H9 (cell line): Measurements from ENCODE around the gene IMMP2L. TPM values are rescaled to one million over a fixed set of nuclear protein-coding genes. Genes with fewer than 3 reads are reported as not detected.

Experiments
- DNase-seq: peaks from one replicate; pipeline ENCODE4 v3.0.0-alpha.2; 2017
- H2AFZ ChIP-seq: one replicate; pipeline ENCODE4 v1.6.1; 2013; ENCODE audit warnings: mild to moderate bottlenecking, low read length, control low read depth, moderate library complexity
- H2AK5ac ChIP-seq: 2 replicates; pipeline ENCODE4 v1.6.1; 2013; ENCODE audit warnings: low read length, control low read depth, mixed read lengths; ENCODE audit not compliant: insufficient read length
- H2BK120ac ChIP-seq: one replicate; pipeline ENCODE4 v1.6.1; 2013; ENCODE audit warnings: low read depth, mild to moderate bottlenecking, low read length, control low read depth, inconsistent platforms; ENCODE audit not compliant: poor library complexity, severe bottlenecking
- H2BK12ac ChIP-seq: 2 replicates; pipeline ENCODE4 v1.6.1; 2013; ENCODE audit warnings: low read length, control low read depth, mixed read lengths, low read depth; ENCODE audit not compliant: insufficient read length
- H2BK15ac ChIP-seq: 2 replicates; pipeline ENCODE4 v1.6.1; 2013; ENCODE audit warnings: low read depth, low read length, control low read depth
- H2BK20ac ChIP-seq: one replicate; pipeline ENCODE4 v1.6.1; 2013; ENCODE audit warnings: low read depth, mild to moderate bottlenecking, low read length, control low read depth, inconsistent platforms; ENCODE audit not compliant: poor library complexity, severe bottlenecking
- H2BK5ac ChIP-seq: 2 replicates; pipeline ENCODE4 v1.6.1; 2013; ENCODE audit warnings: low read length, control low read depth, mixed read lengths; ENCODE audit not compliant: insufficient read length
- H3K14ac ChIP-seq: 2 replicates; pipeline ENCODE4 v1.6.1; 2013; ENCODE audit warnings: low read length, control low read depth; ENCODE audit not compliant: insufficient read depth
- H3K18ac ChIP-seq: 2 replicates; pipeline ENCODE4 v1.6.1; 2013; ENCODE audit warnings: low read depth, mild to moderate bottlenecking, mixed read lengths, low read length, control low read depth; ENCODE audit not compliant: insufficient read length
- H3K23ac ChIP-seq: 2 replicates; pipeline ENCODE4 v1.6.1; 2013; ENCODE audit warnings: low read length, control low read depth, mixed read lengths, low read depth; ENCODE audit not compliant: insufficient read length
- H3K23me2 ChIP-seq: 2 replicates; pipeline ENCODE4 v1.6.1; 2013; ENCODE audit warnings: low read depth, mild to moderate bottlenecking, mixed read lengths, low read length, control low read depth; ENCODE audit not compliant: insufficient read length, poor library complexity, severe bottlenecking
- H3K27ac ChIP-seq: 2 replicates; pipeline ENCODE4 v1.5.1; 2013; ENCODE audit warnings: low read length, control low read depth, mixed read lengths, low read depth; ENCODE audit not compliant: insufficient read length
- H3K27me3 ChIP-seq: 2 replicates; pipeline ENCODE4 v1.6.1; 2013; ENCODE audit warnings: low read length, control low read depth, inconsistent platforms; ENCODE audit not compliant: insufficient read depth
- H3K4ac ChIP-seq: 2 replicates; pipeline ENCODE4 v1.6.1; 2013; ENCODE audit warnings: low read depth, mild to moderate bottlenecking, control low read depth, inconsistent platforms, low read length, moderate library complexity
- H3K4me1 ChIP-seq: 2 replicates; pipeline ENCODE4 v1.6.1; 2013; ENCODE audit warnings: low read length, control low read depth, inconsistent platforms; ENCODE audit not compliant: insufficient read depth
- H3K4me2 ChIP-seq: 2 replicates; pipeline ENCODE4 v1.6.1; 2013; ENCODE audit warnings: low read length, control low read depth, mixed read lengths; ENCODE audit not compliant: insufficient read length, insufficient read depth
- H3K56ac ChIP-seq: 2 replicates; pipeline ENCODE4 v1.6.1; 2013; ENCODE audit warnings: low read depth, mild to moderate bottlenecking, mixed read lengths, low read length, control low read depth; ENCODE audit not compliant: insufficient read length
- H3K79me1 ChIP-seq: 2 replicates; pipeline ENCODE4 v1.6.1; 2013; ENCODE audit warnings: low read depth, mild to moderate bottlenecking, moderate library complexity, low read length, control low read depth, inconsistent platforms; ENCODE audit not compliant: insufficient read depth, poor library complexity, severe bottlenecking
- H3K79me2 ChIP-seq: 2 replicates; pipeline ENCODE4 v1.6.1; 2013; ENCODE audit warnings: low read length, control low read depth, inconsistent platforms; ENCODE audit not compliant: insufficient read depth
- H3K9ac ChIP-seq: 2 replicates; pipeline ENCODE4 v1.6.1; 2013; ENCODE audit warnings: low read length, control low read depth, mixed read lengths; ENCODE audit not compliant: insufficient read length; ENCODE audit errors: extremely low read depth
- H3K9me3 ChIP-seq: one replicate; pipeline ENCODE4 v1.6.1; 2013; ENCODE audit warnings: low read depth, low read length, inconsistent platforms; ENCODE audit not compliant: control insufficient read depth
- H3T11ph ChIP-seq: one replicate; pipeline ENCODE4 v1.6.1; 2013; ENCODE audit warnings: mild to moderate bottlenecking, low read length, control low read depth, inconsistent platforms
- H4K20me1 ChIP-seq: one replicate; pipeline ENCODE4 v1.6.1; 2013; ENCODE audit not compliant: control insufficient read depth, insufficient read length, insufficient read depth
- H4K5ac ChIP-seq: 2 replicates; pipeline ENCODE4 v1.6.1; 2013; ENCODE audit warnings: low read depth, mild to moderate bottlenecking, mixed read lengths, low read length, control low read depth; ENCODE audit not compliant: insufficient read length
- H4K8ac ChIP-seq: replicated peaks from 2 replicates; pipeline ENCODE4 v1.6.1; 2013; ENCODE audit warnings: low read length, control low read depth, mixed read lengths, low read depth; ENCODE audit not compliant: insufficient read length
- H4K91ac ChIP-seq: 2 replicates; pipeline ENCODE4 v1.6.1; 2013; ENCODE audit warnings: low read depth, mild to moderate bottlenecking, moderate library complexity, mixed read lengths, low read length, control low read depth; ENCODE audit not compliant: insufficient read length
- H3K27ac Mint-ChIP-seq, 3 experiments: 2 replicates in 2 of 3; 3 replicates in 1 of 3; pipeline ENCODE4 v1.8.0; 2020 to 2021; ENCODE audit warnings: mixed read lengths in 3 of 3, mild to moderate bottlenecking in 1 of 3, moderate library complexity in 1 of 3
- H3K27me3 Mint-ChIP-seq: 2 replicates; pipeline ENCODE4 v1.8.0; 2021; ENCODE audit warnings: low read depth, mild to moderate bottlenecking, moderate library complexity, mixed read lengths
- H3K36me3 Mint-ChIP-seq, 3 experiments: 2 replicates in 2 of 3; 3 replicates in 1 of 3; pipeline ENCODE4 v1.8.0; 2020 to 2021; ENCODE audit warnings: low read depth in 3 of 3, mixed read lengths in 3 of 3; ENCODE audit not compliant: insufficient read depth in 1 of 3
- H3K4me1 Mint-ChIP-seq, 2 experiments: 2 replicates each; pipeline ENCODE4 v1.8.0; 2020; ENCODE audit warnings: mixed read lengths in 2 of 2
- H3K4me3 Mint-ChIP-seq, 2 experiments: 2 replicates in 1 of 2; 3 replicates in 1 of 2; pipeline ENCODE4 v1.8.0; 2020 to 2021; ENCODE audit warnings: mild to moderate bottlenecking in 2 of 2, mixed read lengths in 2 of 2, moderate library complexity in 1 of 2
- H3K9me3 Mint-ChIP-seq, 2 experiments: 2 replicates in 1 of 2; 3 replicates in 1 of 2; pipeline ENCODE4 v1.8.0; 2020; ENCODE audit warnings: mild to moderate bottlenecking in 2 of 2, mixed read lengths in 2 of 2, moderate library complexity in 1 of 2
- CTCF ChIP-seq: fragments of 200-600 bp; sonication (generic); conservative IDR thresholded peaks from 3 replicates; pipeline ENCODE4 v1.8.0; 2021; ENCODE audit warnings: antibody characterized with exemption, mild to moderate bottlenecking
- WGBS: extraction: QIAGEN DNeasy Blood & Tissue Kit; methylation state at CpG from one replicate; pipeline ENCODE4 v1.1.7; 2013; ENCODE audit warnings: missing lambda C conversion rate, low lambda C conversion rate, mixed read lengths; ENCODE audit not compliant: insufficient read length; ENCODE audit errors: extremely low coverage; 5-methylcytosine and 5-hydroxymethylcytosine counted together
- total RNA-seq: library from RNA; stranded (reverse); gene quantifications from 2 replicates; pipeline ENCODE4 v1.2.1, GENCODE V29; 2021

IMMP2L gene
- total RNA-seq, 1 experiment from 2014 or later = 14.7 TPM

- no peak overlapping the region for H3K4me3 Mint-ChIP-seq
- Histone ChIP-seq H4K91ac (no peak overlapping the region), H3T11ph (no peak overlapping the region), H3K79me1 (no peaks in the 10 kb centered on the region), H4K8ac (no peak overlapping the region), H2AFZ (no peak overlapping the region), H3K79me2 (no peaks in the 10 kb centered on the region), H3K23me2 (no peaks in the 10 kb centered on the region), H4K5ac (no peak overlapping the region), H3K4me1 (no peaks in the 10 kb centered on the region), H2BK20ac (no peak overlapping the region), H3K27me3 (no peaks in the 10 kb centered on the region), H3K27ac (no peak overlapping the region), H3K14ac (no peak overlapping the region), H4K20me1 (no peaks in the 10 kb centered on the region), H3K4ac (no peak overlapping the region), H2BK12ac (no peak overlapping the region), H3K9ac (no peak overlapping the region), H2BK120ac (no peak overlapping the region), H2BK15ac (no peak overlapping the region), H3K18ac (no peak overlapping the region), H3K56ac (no peak overlapping the region), H2AK5ac (no peak overlapping the region), H3K9me3 (no peaks in the 10 kb centered on the region), H3K23ac (no peak overlapping the region), H2BK5ac (no peak overlapping the region), H3K4me2 (no peak overlapping the region)
- no peak for TF ChIP-seq CTCF
- WGBS = no CpG with 5 or more reads among the region's 2 CpGs
- no peaks in the 10 kb centered on the region for H3K36me3 Mint-ChIP-seq
- no peaks in the 10 kb centered on the region for H3K27me3 Mint-ChIP-seq
- DNase-seq = no peak
- H3K9me3 Mint-ChIP-seq = no peaks in the 10 kb centered on the region
- no peak overlapping the region for H3K27ac Mint-ChIP-seq
- H3K4me1 Mint-ChIP-seq = peaks cover 0 to 2% of the 10 kb centered on the region in 2 experiments; a peak in 2 of 4 replicates
These were observed 416.8 kb downstream of the IMMP2L start for GRCh38 chr7:111145472-111145871.
